ENCODE results near the gene ABCG8.

- no peak for TF ChIP-seq CTCF (IDR thresholded peaks at IDR 0.05)
- no peak for TF ChIP-seq POLR2A (IDR thresholded peaks at IDR 0.05; ENCODE audit: low read depth)
Observed at GRCh38 chr2:43905371-43905803, 66.6 kb downstream of the ABCG8 start.

Measured in esophagus muscularis mucosa (tissue), 3 donors.